Islet of Langerhans (tissue), 1 donor: ENCODE measurements around the gene DNAJB6.

Experiments
- FAIRE-seq: peaks from one replicate; lab custom pipeline; 2011; peaks lifted over from hg19 to GRCh38; lab: Jason Lieb, UNC

Gene DNAJB6

DNA sequence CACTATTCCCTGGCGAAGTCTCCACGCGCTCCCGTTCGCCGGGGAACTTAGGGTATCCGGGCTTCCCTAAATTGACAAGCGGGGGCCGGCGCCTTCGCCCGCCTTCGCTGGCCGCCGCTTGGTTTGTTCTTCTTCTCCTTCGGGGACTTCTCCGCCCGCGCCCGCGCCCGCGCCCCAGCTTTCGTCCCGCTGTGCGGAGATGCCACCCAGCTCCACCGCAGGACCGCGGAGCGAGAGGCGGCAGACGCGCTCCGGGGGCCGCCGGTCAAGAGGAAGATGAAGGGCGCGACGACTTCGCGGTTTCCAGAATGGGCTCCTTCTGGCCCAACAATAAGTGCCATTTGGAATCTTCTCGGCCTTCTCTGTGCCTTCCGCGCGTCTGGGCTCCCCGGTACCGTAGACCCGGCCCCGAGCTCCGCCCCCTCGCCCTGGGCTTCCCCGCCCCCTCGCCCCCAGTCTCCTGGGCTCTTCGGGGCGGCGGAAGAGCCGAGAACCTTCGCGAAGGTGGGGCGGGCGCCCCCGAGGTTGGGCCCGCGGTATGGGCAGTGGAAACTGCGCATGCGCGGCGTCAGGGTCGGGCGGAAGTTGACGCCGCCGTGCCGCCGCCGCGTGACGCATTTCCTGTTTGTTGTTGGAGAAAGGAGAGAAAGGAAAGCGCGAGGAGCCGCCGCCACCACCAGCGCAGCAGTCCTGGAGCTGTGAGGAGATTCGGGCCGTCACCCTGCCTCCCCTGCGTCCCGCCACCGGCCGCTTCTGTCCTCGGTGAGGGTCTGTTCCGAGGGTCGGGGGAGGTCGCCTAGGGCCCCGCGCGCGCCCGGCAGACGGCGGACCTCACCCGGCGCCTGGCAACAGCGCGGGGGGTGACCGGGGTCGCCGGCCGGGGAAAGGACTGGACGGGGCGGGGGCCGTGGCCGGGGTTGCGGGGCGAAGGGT is at the start of gene DNAJB6:
Gene DNAJB6, plus strand, starts transcription at position 622 of the 933 bp plus-strand sequence. CDS start 21,569 bp downstream, outside the sequence.
- no peak for FAIRE-seq

DNA sequence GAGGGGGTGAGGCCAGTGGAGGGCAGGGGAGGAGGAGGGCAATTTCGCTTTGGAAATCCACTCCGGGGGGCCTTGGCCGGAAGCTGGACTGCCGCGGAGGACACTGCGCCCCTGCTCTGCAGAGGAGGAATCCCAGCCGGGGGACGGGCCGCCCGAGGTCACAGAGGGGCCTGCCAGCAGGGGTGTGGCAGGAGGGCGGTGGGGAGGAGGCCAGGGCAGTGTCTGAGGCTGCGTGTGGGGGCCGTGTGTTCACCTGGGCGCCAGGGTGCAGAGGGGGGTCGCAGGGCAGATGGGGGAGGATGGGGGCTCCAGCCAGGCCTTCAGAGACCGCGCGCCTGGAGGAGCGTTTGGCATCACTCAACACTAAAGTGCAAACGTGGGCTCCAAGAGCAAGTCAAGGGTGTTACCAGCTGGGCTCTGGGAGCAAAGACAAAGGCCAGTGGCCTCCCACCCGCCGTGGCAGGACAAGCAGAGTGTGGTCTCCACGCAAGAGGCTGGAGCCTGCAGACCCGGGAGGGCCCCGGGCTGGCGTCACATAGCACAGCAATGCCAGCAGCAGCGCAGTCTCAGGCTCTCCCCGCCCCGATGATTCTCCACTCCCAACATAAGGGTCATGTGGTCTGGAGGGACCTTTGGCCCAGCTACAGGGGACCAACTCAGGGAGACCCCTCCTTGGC is 45.3 kb upstream of the DNAJB6 start:
- no peak for FAIRE-seq

DNA sequence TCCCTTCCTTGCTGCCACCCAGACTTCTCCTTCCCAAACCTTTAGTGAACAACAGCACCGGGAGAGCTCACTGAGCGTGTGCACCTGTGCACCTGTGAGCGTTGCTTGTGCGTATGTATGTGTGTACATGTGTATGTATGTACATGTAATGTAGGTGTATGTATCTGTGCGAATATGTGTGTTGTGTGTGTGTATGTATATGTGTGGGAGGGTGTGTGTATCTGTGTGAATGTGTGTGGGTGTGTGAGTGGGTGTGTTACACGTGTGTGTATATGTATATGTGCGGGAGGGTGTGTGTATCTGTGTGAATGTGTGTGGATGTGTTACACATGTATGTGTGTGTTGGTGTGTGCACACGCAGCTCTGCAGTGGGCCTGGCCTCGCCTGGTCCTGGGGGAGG is 44.5 kb upstream of the DNAJB6 start:
- FAIRE-seq = no peak

DNA sequence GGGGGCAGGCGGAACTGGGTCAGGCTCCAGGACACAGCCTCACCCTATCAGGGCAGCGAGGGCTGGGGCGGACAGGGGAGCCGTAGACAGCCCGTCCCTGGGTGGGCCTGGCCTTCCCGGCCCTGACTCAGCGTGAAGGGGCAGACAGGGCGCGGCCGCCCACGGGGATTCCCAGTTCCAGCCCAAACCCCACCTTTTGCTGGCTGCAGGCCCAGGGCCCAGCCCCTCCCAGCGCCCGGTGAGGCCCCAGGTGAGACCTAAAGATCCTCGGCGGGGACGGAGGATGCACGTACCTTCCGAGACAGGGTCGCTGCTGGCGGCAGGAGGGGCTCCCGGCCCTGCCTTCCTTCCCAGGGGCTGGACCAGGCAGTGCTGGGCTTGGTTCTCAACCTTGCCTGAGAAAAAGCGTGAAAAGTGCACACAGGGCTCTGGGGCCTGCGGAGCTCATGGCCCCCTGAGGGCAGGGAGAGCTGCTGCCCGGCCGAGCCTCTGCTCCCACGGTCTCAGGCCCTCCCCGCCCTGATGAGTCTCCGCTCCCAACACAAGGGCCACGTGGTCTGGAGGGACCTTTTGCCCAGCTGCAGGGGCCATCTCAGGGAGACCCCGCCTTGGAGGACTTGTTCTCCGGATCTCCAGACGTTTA is 43.9 kb upstream of the DNAJB6 start:
- no peak for FAIRE-seq

DNA sequence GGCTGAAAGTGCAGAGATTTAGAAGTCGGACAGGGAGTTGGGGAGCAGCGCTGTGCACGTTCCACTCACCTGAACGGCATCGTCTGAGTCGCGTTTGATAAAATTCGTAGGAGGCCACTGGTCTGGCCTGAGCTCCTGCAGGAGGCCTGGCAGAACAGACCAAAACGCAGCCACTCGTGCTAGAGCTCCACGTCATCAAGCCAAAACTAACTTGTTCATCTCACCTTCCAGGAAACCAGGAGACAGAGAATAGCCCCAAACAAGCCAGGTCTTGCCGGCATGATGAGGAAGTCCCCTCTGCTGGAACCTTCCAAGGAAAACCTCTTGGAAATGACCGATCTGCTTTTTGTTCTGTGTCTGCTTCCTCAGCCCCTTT is 43.4 kb upstream of the DNAJB6 start:
- FAIRE-seq = no peak

DNA sequence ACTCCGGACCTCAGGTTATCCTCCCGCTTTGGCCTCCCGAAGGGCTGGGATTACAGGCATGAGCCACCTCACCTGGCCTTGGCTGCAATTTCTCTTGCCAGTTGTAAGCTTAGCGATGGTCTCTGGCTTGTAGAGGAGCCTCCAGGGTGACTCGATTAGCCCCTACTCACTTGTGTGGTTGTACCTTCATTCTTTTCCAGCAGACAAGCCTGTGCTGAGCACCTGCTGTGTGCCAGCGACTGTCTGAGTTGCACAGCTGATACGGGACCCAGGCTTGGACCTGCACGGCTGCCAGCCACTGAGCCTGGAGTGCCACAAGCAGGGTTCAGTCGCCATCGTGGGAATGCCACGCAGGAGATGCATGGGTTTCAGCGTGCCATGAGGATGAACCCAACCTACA is 42.0 kb upstream of the DNAJB6 start:
- no peak for FAIRE-seq

DNA sequence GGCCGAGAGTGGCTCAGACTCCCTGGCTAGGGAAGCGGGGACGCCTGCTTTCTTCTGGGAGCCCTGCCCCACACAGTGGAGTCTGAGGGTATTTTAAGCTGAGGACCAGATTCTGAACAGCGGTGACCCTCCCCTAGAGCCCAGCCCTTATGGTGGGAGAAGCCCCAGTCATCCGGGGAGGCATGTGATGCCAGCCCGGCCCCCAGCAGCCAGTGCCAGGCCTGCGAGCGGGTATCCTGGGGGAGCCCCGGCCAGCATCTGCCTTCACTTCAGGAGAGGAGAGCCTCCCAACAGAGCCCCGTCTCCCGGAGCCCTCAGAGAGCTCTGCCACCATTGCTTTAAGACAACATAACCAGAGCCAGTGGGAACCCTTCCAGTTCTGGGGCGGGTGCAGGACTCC is 41.5 kb upstream of the DNAJB6 start:
- FAIRE-seq = no peak

DNA sequence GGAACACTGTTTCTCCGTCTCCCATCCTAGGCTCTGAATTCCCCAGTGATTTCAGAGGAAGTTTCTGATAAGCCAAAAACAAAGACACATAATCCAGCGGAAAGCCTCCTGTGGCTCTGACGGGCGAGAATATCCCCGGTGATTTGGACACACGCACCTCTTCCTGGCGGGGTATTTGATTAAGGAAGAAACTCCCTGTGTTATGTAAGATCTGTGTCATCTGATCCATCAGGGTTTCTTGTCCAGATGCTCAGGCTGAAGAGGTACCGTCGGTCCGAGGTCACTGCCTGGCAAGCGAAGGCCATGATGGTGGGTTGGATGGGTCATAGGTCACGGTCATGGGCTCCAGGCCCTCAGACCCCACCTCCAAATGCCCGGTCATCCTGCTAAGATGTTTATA is 39.6 kb upstream of the DNAJB6 start:
- no peak for FAIRE-seq

DNA sequence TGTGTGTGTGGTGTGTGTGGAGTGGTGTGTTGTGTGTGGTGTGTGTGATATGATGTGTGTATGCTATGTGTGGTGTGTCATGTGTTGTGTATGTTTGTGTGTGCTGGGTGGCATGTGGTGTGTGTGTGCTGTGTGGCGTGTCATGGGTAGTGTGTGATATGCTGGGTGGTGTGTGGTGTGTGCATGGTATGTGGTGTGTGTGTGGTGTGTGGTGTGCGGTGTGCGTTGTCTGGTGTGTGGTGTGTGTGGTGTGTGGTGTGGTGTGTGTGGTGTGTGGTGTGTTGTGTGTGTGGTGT is 37.5 kb upstream of the DNAJB6 start:
- FAIRE-seq = no peak

DNA sequence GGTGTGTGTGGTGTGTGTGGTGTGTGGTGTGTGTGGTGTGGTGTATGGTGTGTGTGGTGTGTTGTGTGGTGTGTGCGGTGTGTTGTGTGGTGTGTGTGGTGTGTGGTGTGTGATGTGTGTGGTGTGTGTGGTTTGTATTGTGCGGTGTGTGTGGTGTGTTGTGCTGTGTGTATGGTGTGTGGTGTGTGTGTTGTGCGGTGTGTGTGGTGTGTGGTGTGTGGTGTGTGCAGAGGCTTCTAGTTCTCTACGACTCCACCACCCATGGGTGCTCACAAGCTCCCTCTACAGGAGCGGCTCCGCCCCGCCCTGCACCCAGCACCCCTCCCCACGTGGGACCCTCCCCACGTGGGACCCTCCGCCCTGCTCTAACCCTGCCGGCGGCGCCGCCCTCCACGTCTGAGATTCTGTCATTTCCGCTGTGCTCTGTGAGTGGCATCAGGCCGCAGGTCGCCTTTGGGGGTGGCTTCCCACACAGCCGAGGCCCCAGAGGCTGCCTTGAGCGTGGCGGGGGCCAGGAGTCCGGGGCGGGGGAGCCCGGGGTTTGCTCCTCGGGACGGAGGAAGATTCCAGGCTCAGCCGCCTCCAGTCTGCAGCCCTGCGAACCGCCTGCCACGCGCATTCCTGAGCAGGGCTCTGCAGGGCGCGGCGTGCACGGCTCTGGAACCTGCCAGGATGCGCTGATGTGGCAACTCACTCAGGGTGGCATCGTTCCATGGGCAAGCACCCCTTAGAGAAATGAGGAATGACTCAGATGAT is 37.0 kb upstream of the DNAJB6 start:
- no peak for FAIRE-seq

DNA sequence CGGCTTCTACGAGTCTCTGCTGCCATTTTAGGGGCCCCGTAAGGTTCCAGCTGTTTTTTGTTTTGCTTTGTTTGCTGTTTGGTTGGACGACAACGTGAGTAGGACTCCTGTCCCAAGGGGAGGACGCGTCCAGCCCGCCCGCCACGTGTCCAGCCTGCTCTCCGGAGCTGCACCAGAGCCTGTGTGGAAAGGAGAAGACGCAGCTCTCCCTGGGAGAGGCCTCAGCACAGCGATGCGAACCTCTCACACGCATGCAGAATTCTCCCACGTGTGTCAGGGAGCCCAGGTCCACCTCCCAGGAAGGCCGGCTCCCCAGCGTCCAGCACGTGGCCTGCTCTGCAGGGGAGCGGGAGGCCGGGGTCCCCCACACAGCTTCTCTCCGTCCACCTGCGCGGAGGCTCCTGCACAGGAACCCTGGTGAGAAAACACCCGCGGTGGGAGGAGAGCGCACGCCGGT is 36.4 kb upstream of the DNAJB6 start:
- FAIRE-seq = no peak

DNA sequence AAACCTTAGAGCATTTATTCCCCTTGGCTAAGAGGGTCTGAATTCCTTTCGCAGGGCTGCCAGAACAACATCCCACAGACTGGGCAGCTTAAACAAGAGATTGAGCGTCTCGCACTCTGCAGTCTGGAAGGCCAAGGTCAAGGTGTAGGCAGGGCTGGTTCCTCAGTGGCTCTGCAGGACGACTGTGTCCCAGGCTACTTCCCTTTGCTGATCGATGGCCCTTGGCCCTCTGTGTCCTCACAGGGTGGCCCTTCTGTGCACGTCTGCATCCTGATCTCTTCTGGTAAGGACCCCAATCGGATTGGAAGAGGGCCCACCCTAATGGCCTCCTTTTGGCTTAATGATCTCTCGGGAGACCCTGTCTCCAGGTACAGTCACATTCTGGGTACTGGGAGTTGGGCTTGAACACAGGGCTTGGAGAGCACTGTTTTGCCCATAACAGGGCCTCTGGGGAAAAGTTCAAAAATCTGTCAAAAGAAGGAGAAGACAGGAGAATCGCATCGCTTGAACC is 35.1 kb upstream of the DNAJB6 start:
- FAIRE-seq = no peak

DNA sequence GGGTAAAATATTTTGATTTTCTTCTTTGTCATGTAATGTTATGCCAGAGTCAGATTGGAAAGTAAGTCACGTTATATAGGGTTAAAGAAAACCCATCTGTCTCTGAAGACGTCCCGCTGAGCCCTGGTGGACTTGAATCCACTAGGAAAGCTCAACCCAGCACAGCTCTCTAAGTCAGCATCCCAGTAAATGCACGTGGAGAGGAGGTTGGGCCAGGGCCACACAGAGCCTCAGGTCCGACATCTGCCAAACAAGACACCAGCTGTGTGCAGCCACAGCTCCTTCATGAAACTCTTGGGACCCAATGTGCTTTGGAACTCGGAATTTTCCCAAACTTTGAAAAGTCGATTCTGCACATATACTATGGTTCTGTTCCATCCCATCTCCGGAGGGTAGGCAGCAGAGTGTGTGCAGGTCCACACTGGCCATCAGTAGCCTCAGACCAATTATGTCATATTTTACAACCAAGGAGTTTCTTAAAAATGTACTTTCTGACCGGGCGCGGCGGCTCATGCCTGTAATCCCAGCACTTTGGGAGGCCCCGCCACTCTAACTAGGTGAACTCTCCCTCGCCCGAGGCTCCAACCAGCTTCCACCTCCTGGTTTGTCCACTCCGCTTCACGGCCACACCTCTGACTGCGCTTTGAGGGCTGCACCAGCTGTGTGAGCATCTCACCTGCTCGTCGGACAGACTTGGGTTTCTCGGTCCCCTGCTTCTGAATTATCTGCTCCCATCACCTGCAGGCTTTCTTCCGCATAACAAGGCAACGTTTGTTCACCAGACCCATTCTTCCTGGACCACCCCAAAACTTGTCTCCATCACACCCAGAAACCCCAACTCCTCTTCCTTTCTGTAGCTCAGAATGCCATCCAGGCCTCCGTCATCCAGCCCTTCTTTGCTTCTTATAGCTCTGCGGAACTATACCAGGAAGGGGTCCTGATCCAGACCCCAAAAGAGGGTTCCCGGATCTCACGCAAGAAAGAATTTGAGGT is 29.7 kb upstream of the DNAJB6 start:
- no peak for FAIRE-seq

DNA sequence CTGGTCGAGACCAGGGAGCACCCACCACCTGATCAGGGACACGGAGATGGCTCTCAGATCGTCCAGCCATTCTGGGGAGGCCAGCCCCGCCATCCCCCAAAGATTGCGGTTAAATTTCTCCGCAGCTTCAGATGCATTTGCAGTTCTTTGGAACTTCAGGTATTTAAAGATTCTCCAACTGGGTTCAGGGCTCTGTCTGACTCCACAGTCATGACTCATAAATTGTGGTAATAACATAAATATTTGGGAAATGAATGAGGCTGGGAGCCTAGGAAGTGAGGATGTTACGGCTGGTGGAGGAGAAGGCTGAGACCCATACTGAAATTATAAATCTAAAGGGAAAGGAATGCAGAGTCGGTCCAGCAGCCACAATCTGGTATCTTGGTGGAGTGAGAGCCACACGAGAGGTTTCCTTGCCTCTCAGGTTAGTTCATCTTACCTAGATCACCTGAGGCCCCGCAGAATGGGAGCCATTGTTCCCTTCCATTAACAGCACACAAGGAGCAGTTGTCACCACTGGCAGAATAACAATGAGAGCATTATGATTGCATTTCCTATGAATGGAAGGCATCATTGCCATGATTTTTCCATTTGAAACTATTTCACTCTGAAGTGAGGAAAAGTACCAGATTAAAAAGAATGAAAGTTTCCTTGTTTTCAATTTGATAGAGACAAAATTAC is 26.7 kb upstream of the DNAJB6 start:
- no peak for FAIRE-seq

DNA sequence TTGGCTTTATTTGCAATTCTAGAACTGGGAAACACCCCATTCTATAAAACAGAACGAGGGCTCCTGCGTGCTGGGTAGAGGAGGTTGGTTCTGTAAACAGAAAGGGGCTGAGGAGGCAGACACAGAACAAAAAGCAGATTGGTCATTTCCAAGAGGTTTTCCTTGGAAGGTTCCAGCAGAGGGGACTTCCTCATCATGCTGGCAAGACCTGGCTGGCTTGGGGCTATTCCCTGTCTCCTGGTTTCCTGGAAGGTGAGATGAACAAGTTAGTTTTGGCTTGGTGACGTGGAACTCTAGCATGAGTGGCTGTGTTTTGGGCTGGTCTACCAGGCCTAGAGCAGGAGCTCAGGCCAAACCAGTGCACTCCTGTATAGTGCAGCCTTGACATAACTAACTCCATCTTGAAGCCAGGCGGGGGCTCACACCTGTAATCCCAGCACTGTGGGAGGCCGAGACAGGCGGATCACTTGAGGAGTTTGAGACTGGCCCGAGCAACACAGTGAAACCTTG is 26.1 kb upstream of the DNAJB6 start:
- no peak for FAIRE-seq

DNA sequence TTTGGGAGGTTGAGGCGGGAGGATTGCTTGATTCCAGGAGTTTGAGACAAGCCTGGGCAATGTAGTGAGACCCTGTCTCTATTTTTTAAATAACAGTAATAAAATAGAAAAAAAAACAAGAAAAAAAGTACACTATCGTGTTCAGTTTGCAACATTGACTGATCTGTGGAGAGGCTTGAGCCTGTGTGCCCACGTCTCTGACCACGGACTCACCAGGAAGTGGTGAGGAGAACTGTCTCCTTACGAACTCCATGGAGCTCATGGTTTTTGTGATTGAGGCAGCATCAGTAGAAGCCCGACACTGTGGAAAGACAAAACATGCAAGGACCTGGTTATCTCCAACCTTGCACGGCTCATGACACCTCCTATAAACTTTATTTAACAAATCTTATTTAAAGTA is 23.9 kb upstream of the DNAJB6 start:
- no peak for FAIRE-seq

DNA sequence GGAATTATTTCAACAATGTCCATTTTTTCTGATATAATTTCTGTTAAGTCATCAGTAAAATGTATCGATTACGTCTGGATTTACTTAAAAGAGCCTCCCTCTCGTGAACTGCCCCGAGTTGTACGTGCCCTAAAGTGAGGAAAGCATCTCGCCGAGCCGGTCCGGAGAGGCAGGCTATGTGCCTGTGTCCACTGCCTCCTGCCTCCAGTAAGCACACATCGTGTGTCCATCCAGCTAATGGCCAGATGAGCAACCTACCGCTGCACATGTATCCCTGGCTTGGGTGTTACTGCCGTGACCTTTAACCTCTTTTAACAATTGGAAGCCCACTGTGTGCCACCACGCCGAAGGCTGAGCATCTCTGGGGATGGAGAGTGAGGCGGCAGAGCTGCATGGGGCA is 23.2 kb upstream of the DNAJB6 start:
- FAIRE-seq = no peak

DNA sequence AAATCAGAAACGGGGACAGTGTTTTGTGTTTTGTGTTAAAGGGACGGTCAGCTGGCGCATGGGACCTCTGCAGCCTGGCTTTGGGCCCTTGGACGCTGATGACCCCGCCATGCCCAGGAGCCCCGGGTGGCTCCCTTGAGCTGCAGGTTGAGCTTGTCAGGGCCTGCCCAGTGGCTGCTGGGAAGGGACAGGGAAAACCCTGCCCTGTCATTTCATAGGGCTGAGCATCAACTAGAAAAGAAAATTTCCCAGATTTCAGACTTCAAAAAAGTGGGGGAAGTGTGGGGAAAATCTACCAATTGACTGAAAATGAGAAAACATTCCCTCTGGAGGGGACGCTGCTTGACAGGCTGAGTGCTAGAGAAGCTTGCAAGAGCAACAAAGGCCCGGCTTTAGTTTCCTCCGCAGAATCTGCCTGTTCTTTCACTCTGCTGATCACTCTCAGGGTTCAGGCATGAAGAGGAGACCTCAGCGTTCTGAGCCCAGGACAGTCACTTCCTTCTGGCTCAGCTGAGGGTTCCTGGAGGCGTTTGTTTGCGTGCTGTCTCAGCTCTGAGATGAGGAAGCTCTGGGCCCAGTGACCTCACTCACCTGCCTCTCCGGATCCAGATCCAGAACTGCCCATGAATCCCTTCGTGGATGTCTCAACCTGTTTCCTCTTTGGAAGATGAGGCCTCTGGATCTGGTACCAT is 18.6 kb upstream of the DNAJB6 start:
- FAIRE-seq = no peak

DNA sequence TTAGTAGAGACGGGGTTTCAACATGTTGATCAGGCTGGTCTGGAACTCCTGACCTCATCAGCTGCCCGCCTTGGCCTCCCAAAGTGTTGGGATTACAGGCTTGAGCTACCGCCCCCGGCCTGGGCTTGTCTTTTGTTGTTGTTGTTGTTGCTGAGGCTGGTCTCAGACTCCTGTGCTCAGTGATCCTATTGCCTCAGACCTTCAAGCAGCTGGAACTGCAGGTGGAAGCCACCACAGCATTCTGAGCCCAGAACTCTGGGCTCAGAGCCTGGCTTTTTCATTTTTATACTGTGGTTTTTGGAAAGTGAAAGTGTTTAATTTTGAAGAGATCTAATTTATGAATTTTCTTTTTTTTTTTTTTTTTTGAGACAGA is 16.2 kb upstream of the DNAJB6 start:
- no peak for FAIRE-seq

DNA sequence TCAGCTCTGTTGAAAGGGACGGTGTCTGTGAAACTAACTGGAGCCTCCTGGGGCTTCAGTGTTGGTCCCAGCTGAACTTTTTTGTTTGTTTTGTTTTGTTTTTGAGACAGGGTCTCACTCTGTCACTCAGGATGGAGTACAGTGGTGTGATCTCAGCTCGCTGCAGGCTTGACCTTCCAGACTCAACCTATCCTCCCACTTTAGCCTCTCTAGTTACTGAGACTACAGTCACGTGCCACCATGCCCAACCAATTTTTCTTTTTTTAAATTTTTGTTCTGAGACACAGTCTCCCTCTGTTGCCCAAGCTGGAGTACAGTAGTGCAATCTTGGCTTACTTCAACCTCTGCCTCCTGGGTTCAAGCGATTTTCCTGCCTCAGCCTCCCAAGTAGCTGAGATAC is 13.4 kb upstream of the DNAJB6 start:
- no peak for FAIRE-seq
